CD4-positive, alpha-beta T cell treated with Interleukin-15 for 4 hours (primary cell): Measurements from ENCODE around the gene TEDC1.

Experiments
- DNase-seq: peaks from one replicate; pipeline ENCODE4 v3.0.0-alpha.2; 2020; ENCODE audit warnings: low spot score

Gene TEDC1

DNA sequence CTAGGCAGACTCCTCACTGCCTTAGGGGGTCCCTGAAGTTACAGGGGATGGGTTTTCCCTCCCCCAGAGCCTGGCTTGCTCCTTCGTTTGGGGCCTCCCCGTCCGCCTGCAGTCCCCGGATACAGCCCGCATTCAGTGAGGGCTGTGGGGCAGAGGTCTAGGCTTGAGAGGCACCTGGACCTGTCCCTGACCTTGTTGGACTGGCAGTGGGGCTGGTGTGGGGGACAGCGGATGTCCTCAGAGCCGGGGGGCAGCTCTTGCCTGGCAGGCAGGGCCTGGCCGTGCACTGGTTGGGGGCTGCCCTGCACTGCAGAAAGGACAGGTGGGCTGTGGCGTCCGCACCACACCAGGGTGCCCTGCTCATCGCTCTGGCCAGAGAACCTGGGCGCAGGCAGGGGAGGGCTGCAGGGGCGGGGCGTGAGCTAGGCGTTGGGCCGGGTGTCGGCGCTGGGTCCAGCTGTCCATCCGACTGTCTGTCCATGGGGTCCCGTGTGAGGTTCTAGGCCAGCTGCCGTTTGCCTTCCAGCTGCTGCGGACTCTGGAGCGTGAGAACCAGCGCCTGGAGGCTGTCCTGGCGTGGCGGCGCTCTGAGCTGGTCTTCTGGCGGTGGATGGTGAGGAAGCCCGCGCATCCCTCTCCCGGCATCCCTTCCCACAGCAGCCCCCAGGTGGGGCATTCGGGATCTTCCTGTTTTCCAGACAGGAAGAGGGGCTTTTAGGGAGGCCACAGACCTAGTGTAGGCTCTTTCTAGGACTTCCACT, 6.0 kb downstream of the TEDC1 start:
- DNase-seq = no peak

DNA sequence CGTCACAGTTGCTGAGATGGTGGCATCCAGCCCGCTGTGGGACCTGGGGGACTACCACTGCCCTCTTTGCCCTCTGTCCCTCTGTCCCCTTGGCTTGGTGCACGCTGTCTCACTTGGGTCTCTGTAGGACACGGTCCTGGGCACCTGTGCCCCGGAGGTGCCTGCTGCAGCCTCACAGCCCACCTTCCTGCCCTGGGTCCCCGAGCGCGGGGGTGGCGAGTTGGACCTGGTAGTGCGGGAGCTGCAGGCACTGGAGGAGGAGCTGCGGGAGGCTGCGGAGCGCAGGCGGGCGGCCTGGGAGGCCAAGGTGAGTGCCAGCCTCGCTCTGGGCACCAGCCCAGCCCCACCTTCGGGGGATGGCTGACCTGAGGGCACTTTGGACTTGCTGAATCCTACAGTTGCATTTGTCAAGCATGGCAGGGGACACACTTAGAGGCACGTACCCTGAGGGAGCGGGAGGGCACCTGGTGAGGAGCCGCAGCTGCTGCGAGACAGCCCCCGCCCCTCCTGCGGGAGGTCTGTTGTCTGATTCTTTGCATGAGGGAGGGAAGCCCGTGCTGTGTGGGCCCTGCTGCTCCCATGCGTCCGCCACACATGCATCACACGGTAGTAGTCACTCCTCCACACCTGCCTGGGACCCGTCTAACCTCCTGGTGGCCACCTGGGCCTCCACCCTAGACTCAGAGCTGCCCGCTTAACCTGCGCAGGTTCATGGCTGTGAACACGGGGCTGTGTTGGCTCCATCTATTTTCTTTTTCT, 6.8 kb downstream of the TEDC1 start:
- no peak for DNase-seq

DNA sequence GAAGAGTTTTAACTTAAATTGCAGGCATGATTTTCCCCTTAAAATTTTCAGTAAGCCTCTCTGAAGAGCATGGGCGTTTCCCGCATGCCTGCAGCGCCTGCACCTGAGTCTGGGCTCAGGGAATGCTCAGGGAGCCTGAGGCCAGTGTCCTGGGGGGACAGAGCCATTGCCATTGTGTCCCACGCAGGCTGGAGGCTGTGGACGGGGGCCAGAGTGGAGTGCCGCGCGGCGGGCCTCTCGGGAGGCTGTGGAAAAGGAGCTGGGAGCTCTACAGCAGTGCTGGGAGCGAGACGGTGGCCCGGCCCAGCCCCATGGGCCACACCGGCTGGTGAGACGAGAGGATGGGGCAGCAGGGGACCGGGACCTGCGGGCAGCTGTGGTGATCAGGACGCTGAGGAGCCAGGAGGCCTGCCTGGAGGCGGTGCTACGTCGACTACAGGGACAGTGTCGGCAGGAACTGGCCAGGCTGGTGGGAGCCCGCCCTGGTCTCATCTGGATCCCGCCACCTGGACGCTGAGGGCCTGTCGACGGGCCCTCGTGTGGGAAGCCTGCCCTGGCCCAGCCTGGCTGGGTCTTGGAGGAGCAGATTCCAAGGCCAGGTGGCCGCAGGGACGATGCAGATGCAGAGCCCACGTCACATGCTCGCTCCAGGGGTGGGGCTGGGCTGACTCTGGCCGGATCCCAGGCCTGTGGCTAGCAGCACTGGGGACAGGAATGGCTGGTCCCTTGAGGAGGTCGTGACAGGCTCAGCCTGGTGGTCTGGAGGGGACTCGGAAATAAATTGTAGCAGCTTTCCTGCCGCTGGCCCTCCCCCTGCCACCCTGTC, 7.6 kb downstream of the TEDC1 start:
- no peak for DNase-seq

DNA sequence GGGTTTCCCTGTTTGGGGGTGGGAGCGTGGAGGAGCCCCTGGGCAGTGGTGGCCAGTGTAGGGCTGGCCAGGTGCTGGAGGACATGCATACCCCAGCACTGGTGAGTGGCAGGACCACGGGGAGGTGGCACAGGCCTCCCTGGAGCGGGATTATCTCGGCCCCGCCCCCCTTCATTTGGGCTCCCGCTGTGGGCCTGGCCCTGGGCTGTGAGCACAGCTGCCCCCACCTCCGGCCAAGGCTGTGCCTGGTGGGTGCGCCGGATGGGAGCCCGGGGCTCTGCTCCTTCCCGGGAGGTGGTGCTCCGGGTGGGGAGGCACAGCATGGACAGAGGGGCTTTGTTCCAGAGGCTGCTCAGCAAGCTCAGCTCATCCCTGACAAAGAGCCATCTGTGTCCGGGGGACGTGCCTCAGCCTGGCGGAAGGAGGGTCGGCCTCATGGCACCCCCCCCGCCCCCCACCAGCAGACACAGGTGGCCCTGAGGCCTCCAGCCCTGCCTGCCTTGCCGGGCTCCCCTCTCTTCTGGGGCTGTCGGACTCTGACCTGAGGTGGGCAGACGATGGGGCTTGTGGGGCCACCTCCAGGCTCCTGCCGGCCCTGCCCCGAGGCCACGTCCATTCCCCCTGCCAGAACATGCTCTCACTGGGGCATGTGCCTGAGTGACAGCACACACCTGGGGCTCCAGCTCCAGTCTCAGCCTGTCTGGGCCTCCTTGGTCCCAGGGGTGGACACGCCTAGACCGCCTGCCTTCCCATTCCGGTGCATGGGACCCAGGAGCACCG, 8.4 kb downstream of the TEDC1 start:
- no peak for DNase-seq

DNA sequence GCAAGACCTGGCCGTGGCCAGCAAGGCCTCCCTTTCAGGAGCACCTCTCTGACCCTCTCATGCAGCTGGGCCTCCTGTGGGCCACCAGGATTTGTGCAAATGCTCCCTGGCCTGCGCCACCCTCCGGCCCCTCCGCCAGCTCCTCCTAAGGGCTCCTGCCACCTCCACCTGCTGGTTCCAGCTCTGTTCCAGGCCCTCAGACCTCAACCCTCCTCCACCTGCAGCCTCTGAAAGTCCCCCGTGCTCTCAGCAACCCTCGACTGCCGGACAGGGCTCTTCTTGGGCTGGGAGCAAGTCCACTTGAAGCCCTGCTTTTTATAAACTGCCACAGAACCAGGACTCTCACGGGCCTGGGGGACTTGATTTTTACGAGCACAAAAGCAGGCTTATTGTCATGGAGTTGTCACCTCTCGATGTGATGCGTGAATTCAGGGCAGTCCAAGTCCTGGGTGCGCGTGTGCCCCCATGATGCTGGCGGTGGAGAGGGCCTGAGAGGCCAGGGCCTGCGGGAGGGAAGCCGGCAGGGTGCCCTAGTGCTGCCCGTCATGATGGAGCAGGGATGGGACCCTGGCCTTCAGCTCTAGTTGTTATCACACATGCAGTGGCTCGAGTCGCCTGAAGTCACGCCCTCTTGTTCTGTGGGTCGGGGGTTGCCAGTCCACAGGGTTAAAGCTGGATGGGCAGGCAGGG, 9.1 kb downstream of the TEDC1 start:
- DNase-seq = no peak

DNA sequence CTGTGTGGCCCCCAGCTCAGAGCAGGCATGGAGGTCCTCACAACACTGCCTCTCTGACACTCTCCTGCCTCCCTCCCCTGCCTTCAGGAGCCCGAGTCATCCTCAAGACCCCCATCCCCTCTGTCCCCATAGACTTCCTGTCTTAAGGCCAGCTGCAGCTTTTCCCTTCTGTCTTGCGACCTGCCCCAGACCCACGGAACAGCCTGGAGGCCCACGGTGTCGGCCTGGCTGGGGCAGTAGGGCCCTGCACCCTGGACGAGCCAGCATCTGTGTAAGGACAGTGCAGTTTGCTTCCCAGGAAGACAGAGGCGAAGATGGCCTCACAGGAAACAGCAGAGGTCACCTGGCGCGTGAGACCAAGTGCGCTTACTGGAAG, 9.7 kb downstream of the TEDC1 start:
- no peak for DNase-seq

DNA sequence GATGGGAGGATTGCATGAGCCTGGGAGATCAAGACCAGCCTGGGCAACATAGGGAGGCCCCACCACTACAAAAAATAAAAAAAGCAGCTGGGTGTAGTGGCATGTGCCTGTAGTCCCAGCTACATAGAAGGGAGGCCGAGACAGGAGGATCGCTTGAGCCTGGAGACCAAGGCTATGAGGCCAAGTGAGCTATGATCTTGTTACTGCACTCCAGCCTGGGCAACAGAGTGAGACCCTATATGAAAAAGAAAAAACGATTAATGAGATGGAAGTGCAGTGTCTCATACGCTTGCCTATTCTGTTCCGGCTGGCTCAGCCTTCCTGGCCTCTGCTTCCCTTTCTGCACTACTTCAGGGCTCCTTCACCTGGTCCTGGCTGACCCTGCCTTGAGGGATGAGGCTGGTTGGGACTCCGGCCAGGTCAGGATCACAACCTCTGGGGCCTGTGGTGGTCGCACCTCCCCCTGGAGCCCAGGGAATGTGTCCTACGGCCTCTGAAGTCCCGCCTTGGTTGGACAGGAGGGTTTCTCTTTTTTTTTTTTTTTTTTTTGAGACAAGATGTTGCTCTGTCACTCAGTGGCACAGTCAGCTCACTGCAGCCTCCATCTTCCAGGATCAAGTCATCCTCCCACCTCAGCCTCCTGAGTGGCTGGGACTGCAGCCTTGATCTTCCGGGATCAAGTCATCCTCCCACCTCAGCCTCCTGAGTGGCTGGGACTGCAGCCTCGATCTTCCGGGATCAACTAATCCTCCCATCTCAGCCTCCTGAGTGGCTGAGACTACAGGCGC, 10.7 kb downstream of the TEDC1 start:
- DNase-seq = no peak

DNA sequence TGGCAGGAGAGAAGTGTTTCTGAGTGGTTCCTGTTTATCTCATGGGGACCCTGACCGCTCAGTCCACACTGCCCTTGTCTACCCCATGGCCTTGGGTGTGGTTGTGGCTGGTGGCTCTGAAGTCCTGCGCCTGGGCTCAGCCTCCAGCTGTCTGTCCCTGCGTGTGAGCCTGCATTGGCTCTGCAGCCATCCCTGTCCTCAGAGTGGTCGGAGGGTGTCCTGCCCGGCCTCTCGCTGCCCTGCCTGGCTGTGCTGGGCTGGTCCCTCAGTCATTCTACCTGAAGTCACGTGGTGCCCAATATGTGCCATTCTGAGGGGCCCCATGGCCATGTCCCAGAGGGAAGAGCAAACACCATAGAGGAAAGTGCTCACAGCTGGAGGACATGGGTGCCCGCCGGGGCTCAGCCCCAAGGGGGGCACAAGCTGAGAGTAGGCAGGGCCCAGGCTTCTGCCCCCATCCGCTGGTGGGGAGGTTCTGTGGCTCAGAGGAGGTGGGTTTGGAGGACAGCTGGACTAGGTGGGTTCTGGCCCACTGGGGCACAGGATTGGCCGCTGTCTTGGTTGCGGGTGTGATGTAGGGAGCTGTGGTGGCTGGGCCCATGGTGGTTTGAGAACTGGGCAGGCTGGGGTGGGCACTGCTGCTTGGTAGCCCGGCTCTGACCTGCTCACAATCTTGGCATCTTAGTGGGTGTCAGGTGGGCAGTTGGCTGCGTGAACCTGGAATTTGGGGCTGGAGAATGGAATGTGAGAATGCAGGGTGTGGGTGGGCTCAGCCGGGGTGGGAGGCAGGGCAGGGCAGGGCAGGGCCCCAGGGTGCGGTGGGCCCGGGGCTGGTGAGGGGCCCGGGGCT, 11.6 kb downstream of the TEDC1 start:
- no peak for DNase-seq

DNA sequence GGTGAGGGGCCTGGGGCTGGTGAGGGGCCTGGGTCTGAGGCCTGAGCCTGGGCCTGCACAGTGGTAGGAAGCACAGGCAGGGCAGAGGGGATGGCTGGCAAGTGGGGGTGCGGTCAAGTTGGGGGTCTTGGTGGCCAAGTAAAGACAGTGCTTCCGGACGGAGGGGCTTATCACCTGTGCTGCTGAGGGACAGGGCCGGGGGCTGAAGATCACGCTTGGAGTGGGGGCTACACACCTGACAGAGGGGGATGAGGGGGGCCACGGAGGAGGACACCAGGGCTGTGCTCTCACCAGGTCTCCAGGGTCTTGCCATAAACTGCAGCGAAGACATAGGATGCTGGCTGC, 12.2 kb downstream of the TEDC1 start:
- no peak for DNase-seq

DNA sequence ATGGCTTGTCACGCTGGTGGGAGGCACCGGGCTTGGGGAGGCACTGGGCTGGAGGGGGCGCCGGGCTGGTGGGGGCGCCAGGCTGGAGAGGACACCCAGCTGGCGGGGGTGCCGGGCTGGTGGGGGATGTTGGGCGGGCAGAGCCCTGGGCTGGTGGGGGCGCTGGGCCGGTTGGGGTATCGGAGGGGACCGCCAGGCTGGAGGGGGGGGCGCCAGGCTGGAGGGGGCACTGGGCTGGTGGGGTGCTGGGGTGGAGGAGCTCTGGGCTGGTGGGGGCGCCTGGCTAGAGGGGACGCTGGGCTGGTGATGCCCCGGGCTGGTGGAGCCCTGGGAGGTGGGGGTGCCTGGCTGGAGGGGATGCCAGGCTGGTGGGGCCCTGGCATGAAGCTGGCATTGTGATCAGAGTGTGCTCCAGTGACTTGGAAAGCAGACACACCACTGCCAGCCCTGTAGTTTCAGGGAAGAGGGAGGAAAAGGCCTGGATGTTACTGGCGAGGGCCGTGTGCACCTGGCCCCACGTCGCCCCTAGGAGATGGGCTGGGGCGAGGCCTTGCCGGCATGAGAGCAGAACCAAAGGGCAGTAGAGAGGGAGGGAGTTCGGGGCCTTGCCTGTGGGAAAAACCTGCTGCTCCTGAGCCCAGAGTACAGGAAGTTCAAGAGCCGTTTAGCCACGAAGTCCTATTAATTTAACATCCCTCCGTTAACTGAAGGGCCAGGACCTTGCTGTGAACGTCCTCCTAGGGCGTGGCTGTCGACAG, 13.1 kb downstream of the TEDC1 start:
- DNase-seq = no peak

DNA sequence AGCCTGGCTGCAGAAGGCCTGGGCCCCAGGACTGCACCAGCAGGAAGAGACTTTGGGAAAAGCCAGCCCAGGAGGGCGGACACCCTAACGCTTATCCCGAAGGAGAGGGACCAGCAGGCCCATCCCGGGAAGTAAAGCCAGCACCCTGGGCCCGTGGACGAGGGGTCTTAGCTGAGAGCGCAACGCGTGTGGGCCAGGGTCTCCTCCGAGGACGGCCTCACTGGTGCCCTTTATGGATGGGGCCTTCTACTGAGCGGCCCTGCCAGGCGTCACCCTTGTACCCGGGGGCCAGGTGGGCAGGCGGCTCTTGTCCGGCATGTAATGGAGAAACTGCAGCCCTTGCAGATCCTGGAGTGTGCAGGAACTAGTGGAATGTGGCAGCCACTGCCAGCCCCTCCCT, 14.1 kb downstream of the TEDC1 start:
- no peak for DNase-seq

DNA sequence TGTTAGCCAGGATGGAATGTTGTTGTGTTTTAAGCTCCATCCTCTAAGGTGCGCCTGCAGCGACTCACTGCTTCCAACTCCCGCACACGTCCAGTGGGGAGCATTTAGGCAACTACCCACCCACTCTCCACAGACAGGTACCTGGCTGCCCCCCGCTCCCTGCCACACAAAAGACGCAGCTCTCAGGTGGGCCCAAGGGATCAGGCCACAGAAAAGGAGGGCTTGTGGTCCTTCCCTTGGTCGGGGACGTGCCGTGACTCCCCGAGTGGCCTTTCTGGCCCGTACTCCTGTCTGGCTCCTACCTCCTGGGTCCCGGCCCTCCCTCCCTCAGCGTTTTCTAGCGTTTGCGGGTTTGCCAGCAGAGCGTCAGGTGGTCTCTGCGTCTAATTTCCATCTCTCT, 16.2 kb downstream of the TEDC1 start:
- no peak for DNase-seq

DNA sequence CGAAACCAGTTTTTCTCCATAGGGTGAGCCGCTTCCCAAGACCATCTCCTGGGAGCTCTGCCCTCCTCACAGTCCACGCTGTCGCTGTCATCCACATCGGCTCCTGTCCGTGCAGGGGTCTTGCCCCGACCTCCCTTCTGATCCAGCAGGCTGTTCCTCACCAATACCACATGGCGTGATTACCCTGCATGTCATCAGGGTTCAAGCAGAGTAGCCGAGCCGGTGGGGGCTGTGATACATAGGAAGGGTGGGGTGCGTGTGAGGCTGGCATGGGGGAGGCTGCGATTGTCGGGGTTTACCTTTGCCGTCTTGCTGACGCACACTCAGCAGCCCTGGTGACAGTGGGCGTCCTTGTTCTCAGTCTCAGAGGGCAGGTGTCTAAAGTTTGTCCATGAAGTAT, 17.0 kb downstream of the TEDC1 start:
- no peak for DNase-seq

DNA sequence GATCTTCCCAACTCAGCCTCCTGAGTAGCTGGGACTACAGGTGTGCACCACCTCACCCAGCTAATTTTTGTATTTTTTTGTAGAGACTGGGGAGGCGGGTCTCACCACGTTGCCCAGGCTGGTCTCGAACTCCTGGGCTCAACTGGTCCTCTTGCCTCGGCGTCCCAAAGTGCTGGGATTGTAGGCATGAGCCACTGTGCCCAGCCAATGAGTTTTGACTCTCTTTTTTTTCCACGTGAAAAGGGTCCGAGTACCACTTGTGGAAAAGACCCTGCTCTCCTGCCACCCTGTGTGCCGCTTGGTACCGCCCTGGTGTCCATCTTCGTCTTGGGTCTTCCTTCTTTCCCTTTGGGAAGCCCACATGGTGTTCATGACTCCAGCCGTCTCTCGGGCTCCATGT, 17.6 kb downstream of the TEDC1 start:
- DNase-seq = no peak

DNA sequence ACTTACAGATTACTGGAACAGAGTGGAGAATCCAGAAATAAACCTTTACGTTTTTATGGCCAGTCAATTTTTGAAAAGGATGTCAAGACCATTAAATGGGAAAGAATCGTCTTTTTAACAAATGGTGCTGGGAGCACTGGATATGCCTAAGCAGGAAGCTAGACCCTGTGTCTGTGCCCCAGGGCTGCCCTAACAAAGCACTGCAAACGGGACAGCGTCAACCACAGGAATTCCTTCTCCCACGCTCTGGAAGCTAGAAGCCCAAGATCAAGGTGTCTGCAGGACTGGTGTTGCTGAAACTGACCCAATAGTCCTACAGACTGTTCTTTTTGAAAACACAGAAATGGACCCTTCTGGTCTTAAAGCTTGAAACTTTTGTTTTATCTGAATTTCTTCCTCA, 26.1 kb downstream of the TEDC1 start:
- no peak for DNase-seq

DNA sequence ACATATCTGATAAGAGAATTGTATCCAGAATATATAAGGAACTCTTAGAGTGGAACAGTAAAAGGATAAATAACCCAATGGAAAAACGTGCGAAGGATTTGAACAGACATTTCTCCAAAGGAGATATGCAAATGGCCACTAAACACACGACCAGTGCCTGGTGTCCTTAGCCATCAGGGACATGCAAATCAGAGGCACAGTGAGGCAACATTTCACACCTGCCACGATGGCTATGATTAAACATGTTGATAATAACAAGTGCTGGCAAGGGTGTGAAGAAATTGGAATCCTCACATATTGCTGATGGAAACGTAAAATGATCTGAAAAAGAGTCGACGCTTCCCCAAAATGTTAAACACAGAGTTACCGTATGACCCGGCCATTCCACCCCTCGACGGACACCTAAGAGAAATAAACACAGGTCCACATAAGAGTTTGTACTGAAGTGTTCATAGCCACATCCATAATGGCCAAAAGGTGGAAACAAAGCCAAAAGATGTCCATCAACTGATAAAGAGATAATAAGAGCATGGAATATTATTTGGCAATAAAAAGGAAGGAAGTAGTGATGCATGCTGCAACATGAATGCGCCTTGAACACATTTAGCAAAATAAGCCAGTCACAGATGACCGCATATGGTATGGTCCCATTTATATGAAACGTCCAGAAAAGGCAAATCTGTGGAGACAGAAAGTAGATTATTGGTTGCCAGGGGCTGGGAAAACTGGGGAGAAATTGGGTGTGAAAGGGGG, 29.1 kb downstream of the TEDC1 start:
- DNase-seq = no peak

DNA sequence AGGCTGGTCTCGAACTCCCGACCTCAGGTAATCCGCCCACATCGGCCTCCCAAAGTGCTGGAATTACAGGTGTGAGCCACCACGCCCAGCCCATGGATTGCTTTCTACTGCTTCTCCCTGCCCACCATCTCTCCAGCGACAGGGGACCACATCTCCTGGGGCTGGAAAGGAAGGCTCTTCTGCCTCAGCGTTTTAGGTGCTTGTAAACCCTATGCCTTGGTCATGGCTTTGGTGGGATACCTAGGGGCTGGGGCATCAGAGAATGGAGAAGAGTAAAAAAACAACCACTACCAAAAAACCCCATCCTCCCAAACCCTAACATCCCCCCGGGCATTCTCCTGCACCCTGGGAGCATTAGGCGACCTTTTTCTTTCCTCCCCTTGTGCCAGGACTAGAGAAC, 34.3 kb downstream of the TEDC1 start:
- no peak for DNase-seq
